ENCODE measurements around the gene APOD. TPM values are rescaled to one million over a fixed set of nuclear protein-coding genes. Genes with fewer than 3 reads are reported as not detected.

The APOD gene
- total and polyA plus RNA-seq, 2 donors from 2014 or later = 12.9 to 24.4 TPM

DNA sequence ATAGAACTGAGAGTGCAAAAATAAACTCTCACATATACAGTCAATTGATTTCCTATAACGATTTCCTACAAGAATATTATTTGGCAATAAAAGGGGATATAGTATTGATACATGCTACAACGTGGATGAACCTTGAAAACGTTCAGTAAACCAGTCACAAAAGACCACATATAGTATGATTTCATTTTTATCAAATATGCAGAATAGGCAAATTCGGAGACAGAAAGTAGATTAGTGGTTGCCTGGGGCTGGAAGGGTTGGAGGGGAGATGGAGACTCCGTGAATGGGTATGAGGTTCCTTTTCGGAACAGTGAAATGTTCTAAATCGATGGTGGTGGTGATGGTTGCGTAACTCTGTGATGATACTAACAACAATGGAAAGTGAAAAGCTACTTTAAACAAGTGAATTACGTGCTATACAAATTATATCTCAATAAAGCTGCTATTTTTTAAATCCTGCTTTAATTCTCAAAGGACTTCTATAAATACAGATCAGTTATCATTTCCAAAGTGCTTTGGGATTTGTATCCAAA is 6.0 kb downstream of the APOD start:
- H3K9ac ChIP-seq (ENCODE audit: low read length in 3 of 3) = no peak overlapping the region
- no peaks in the 10 kb centered on the region for H3K9me3 ChIP-seq (ENCODE audit: control insufficient read depth in 2 of 3, insufficient read depth in 1 of 3, low read length in 3 of 3)
- no peaks in the 10 kb centered on the region for H3K27me3 ChIP-seq (ENCODE audit: control insufficient read depth, insufficient read depth, low read length)
- DNase-seq (no peak), FAIRE-seq (no peak)
- no peaks in the 10 kb centered on the region for H3K36me3 ChIP-seq (ENCODE audit: control insufficient read depth in 2 of 3, insufficient read depth in 3 of 3, low read length in 3 of 3)
- no peak overlapping the region for H3K4me3 ChIP-seq (ENCODE audit: low read length in 3 of 3)
- TF ChIP-seq, protein P1, sequence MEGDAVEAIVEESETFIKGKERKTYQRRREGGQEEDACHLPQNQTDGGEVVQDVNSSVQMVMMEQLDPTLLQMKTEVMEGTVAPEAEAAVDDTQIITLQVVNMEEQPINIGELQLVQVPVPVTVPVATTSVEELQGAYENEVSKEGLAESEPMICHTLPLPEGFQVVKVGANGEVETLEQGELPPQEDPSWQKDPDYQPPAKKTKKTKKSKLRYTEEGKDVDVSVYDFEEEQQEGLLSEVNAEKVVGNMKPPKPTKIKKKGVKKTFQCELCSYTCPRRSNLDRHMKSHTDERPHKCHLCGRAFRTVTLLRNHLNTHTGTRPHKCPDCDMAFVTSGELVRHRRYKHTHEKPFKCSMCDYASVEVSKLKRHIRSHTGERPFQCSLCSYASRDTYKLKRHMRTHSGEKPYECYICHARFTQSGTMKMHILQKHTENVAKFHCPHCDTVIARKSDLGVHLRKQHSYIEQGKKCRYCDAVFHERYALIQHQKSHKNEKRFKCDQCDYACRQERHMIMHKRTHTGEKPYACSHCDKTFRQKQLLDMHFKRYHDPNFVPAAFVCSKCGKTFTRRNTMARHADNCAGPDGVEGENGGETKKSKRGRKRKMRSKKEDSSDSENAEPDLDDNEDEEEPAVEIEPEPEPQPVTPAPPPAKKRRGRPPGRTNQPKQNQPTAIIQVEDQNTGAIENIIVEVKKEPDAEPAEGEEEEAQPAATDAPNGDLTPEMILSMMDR (IDR thresholded peaks at IDR 0.05; ENCODE audit: borderline replicate concordance, extremely low read depth, insufficient read depth) = no peak
- intact Hi-C loops (cut with DNase I) = no loop called here
- H3K4me1 ChIP-seq (ENCODE audit: control insufficient read depth in 2 of 3, insufficient read depth in 2 of 3, low read depth in 1 of 3, low read length in 3 of 3) = no peaks in the 10 kb centered on the region
- no peak overlapping the region for H3K27ac ChIP-seq (ENCODE audit: low read depth in 2 of 2, low read length in 2 of 2)

DNA sequence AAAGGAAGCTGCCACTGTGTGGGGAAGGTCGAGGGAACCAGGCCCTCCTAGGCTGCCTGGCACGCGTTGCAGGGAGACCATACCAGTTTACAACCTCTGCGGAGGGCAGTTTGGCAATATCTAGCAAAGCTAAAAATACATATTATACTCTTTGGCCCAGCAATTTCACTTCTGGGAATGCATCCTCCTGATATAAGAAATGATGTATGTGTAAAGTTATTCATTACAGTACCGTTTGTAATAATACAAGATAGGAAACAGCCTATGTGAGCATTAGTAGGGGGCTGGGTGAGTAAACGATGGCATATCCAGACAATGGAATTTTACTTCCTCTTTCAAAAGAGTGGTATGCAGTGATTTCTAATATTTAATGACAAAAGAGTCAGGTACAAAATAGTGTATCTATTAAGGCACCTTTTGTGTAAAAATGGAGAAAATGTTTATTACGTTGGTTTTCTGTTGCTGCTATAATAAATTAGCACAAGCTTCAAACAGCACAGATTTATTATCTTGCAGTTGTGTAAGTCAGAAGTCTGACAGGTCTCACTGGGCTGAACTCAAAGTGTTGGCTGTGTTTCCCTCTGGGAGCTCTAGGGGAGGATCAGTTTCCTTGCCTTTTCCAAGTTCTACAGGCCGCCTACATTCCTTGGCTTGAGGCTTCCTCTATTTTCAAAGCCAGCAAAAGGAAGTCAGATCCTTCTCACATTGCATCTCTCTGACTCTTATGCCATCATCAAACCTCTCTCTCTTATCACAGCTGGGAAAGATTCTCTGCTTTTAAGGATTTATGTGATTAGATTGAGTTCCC is 9.0 kb downstream of the APOD start:
- H3K36me3 ChIP-seq (ENCODE audit: control insufficient read depth in 2 of 3, insufficient read depth in 3 of 3, low read length in 3 of 3) = no peaks in the 10 kb centered on the region
- no peak overlapping the region for H3K4me3 ChIP-seq (ENCODE audit: low read length in 3 of 3)
- H3K27ac ChIP-seq (ENCODE audit: low read depth in 2 of 2, low read length in 2 of 2) = no peak overlapping the region
- intact Hi-C loops (cut with DNase I) = no loop called here
- H3K9ac ChIP-seq (ENCODE audit: low read length in 3 of 3) = no peak overlapping the region
- no peaks in the 10 kb centered on the region for H3K27me3 ChIP-seq (ENCODE audit: control insufficient read depth, insufficient read depth, low read length)
- FAIRE-seq (no peak), DNase-seq (no peak)
- H3K9me3 ChIP-seq (ENCODE audit: control insufficient read depth in 2 of 3, insufficient read depth in 1 of 3, low read length in 3 of 3) = no peaks in the 10 kb centered on the region
- TF ChIP-seq, protein P1 (IDR thresholded peaks at IDR 0.05; ENCODE audit: borderline replicate concordance, extremely low read depth, insufficient read depth) = no peak
- no peaks in the 10 kb centered on the region for H3K4me1 ChIP-seq (ENCODE audit: control insufficient read depth in 2 of 3, insufficient read depth in 2 of 3, low read depth in 1 of 3, low read length in 3 of 3)

DNA sequence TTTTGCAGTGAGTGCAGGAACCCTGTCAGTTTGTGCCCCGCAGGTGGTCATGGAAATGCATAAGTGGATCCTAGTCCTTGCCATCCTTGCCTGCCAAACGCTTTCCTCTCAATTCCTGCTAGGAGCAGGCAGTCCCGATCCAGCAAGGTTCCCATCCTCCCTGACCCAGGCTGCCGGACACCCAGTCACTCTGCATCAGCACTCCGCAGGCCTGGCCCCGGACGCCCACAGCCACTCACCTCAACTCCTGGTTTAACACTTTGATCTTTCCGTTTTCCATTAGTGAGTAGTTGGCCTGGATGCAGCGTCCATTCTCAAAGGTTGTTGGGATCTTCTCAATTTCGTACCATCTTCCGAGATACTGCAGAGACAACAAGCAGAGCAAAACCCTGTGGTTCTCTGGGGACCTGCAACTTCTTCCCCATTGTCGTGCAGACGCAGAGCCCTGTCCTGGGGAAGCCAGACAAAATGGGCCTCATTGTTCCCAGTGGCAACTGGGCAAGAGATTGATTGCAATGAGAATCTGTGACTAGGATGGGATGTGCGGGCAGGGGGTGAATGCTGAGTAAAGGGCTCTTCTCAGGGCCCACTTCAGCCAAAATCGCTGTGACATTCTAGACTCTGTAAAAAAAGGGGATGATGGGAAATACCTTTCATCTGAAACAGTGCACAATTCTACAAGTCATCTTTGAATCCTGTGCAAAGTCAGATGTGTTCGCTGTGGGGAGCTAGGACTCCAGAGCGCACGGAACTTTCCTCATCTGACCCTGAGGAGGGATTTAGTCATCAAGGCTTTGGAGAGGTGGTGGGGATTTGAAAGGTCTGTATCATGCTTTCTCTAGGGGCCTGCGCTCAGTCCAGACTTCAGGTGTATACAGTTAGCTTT is 9.9 kb downstream of the APOD start:
- Histone ChIP-seq H3K27ac (ENCODE audit: low read depth in 2 of 2, low read length in 2 of 2) (no peak overlapping the region), H3K4me1 (ENCODE audit: control insufficient read depth in 2 of 3, insufficient read depth in 2 of 3, low read depth in 1 of 3, low read length in 3 of 3) (no peaks in the 10 kb centered on the region), H3K9ac (ENCODE audit: low read length in 3 of 3) (no peak overlapping the region), H3K36me3 (ENCODE audit: control insufficient read depth in 2 of 3, insufficient read depth in 3 of 3, low read length in 3 of 3) (no peaks in the 10 kb centered on the region), H3K9me3 (ENCODE audit: control insufficient read depth in 2 of 3, insufficient read depth in 1 of 3, low read length in 3 of 3) (no peaks in the 10 kb centered on the region), H3K27me3 (ENCODE audit: control insufficient read depth, insufficient read depth, low read length) (no peaks in the 10 kb centered on the region), H3K4me3 (ENCODE audit: low read length in 3 of 3) (no peak overlapping the region)
- no peak for DNase-seq
- TF ChIP-seq, protein P1 (IDR thresholded peaks at IDR 0.05; ENCODE audit: borderline replicate concordance, extremely low read depth, insufficient read depth) = no peak
- FAIRE-seq = no peak
- intact Hi-C loops (cut with DNase I) = no loop called here

All from kidney (tissue), 14 donors.